Panc1 (cell line): ENCODE measurements around the gene NSMCE1.

Source experiments
- CTCF ChIP-seq: fragments of 450-650 bp; IDR thresholded peaks from 2 replicates; pipeline ENCODE4 v1.5.1; 2017; ENCODE audit warnings: mild to moderate bottlenecking
- POLR2AphosphoS5 ChIP-seq: IDR thresholded peaks from 2 replicates; pipeline ENCODE4 v1.6.1; 2012; ENCODE audit warnings: mild to moderate bottlenecking, low read depth, low read length, moderate library complexity

GRCh38 chr16:27287051-27287811 lies 18.7 kb upstream of the NSMCE1 start:
- TF ChIP-seq CTCF: no peak
- no peak for TF ChIP-seq POLR2AphosphoS5
